IPS-15b (cell line): ENCODE results near the gene OLA1.
"Not testable (repeated sequence)": the region's sequence is repeated elsewhere in the genome, so short reads cannot be mapped to it uniquely, and the experiment has no call there.

Experiments
- H3K27me3 ChIP-seq: one replicate; pipeline ENCODE4 v1.6.1; 2013; ENCODE audit warnings: low read length; ENCODE audit not compliant: control insufficient read depth, insufficient read depth
- H3K36me3 ChIP-seq: one replicate; pipeline ENCODE4 v1.6.1; 2013; ENCODE audit warnings: low read length; ENCODE audit not compliant: control insufficient read depth, insufficient read depth
- H3K4me1 ChIP-seq: one replicate; pipeline ENCODE4 v1.6.1; 2013; ENCODE audit warnings: mild to moderate bottlenecking, low read length; ENCODE audit not compliant: control insufficient read depth, insufficient read depth
- H3K4me3 ChIP-seq: one replicate; pipeline ENCODE4 v1.5.1; 2013; ENCODE audit warnings: low read depth, low read length
- H3K9ac ChIP-seq: one replicate; pipeline ENCODE4 v1.6.1; 2013; ENCODE audit warnings: low read depth, mild to moderate bottlenecking, low read length
- H3K9me3 ChIP-seq: one replicate; pipeline ENCODE4 v1.6.1; 2013; ENCODE audit warnings: mild to moderate bottlenecking, low read length; ENCODE audit not compliant: control insufficient read depth, insufficient read depth

OLA1 gene

GRCh38 chr2:174248187-174248997 lies at the start of gene OLA1:
OLA1 (minus strand) TSS chr2:174248532; CDS start chr2:174246815, 1,717 bp downstream.
- Histone ChIP-seq H3K9me3 (no peaks in the 10 kb centered on the region), H3K4me1 (peaks cover 7% of the 10 kb centered on the region), H3K27me3 (peaks cover 7% of the 10 kb centered on the region), H3K4me3 (peak within 1 kb of the TSS; percentile 94), H3K9ac (peak within 1 kb of the TSS; percentile 73), H3K36me3 (no peaks in the 10 kb centered on the region)

GRCh38 chr2:174292908-174293307 lies 44.6 kb upstream of the OLA1 start:
- Histone ChIP-seq H3K4me1 (peaks cover 4% of the 10 kb centered on the region), H3K36me3 (no peaks in the 10 kb centered on the region), H3K9ac (no peak overlapping the region), H3K27me3 (no peaks in the 10 kb centered on the region), H3K4me3 (no peak overlapping the region), H3K9me3 (peaks cover 3% of the 10 kb centered on the region)

GRCh38 chr2:174286172-174286571 lies 37.8 kb upstream of the OLA1 start:
- Histone ChIP-seq H3K27me3 (peaks cover 3% of the 10 kb centered on the region), H3K9me3 (no peaks in the 10 kb centered on the region), H3K4me3 (no peak overlapping the region), H3K9ac (no peak overlapping the region), H3K36me3 (no peaks in the 10 kb centered on the region), H3K4me1 (no peaks in the 10 kb centered on the region)

GRCh38 chr2:174282441-174282840 lies 34.1 kb upstream of the OLA1 start:
- H3K36me3 ChIP-seq, result no peaks in the 10 kb centered on the region
- H3K9ac ChIP-seq, result no peak overlapping the region
- peaks cover 3% of the 10 kb centered on the region for H3K27me3 ChIP-seq
- no peaks in the 10 kb centered on the region for H3K9me3 ChIP-seq
- H3K4me1 ChIP-seq, result no peaks in the 10 kb centered on the region
- no peak overlapping the region for H3K4me3 ChIP-seq

- no peaks in the 10 kb centered on the region for H3K4me1 ChIP-seq
- no peaks in the 10 kb centered on the region for H3K9me3 ChIP-seq
- H3K27me3 ChIP-seq, result peaks cover 3% of the 10 kb centered on the region
- H3K36me3 ChIP-seq, result no peaks in the 10 kb centered on the region
- no peak overlapping the region for H3K9ac ChIP-seq
- no peak overlapping the region for H3K4me3 ChIP-seq
These were observed 33.4 kb upstream of the OLA1 start for GRCh38 chr2:174281736-174282135.

- Histone ChIP-seq H3K4me1 (no peaks in the 10 kb centered on the region), H3K4me3 (no peak overlapping the region), H3K9ac (no peak overlapping the region), H3K9me3 (no peaks in the 10 kb centered on the region), H3K36me3 (no peaks in the 10 kb centered on the region), H3K27me3 (peaks cover 3% of the 10 kb centered on the region)
These were observed 32.3 kb upstream of the OLA1 start for GRCh38 chr2:174280596-174280995.

GRCh38 chr2:174270263-174270662 lies 21.9 kb upstream of the OLA1 start:
- H3K36me3 ChIP-seq, H3K9me3 ChIP-seq, H3K27me3 ChIP-seq, H3K9ac ChIP-seq, H3K4me3 ChIP-seq: not testable (repeated sequence)
- peaks cover 20% of the 10 kb centered on the region for H3K4me1 ChIP-seq

- Histone ChIP-seq H3K9me3 (no peaks in the 10 kb centered on the region), H3K4me3 (no peak overlapping the region), H3K4me1 (peaks cover 20% of the 10 kb centered on the region), H3K27me3 (no peaks in the 10 kb centered on the region), H3K9ac (no peak overlapping the region), H3K36me3 (no peaks in the 10 kb centered on the region)
These were observed 18.0 kb upstream of the OLA1 start for GRCh38 chr2:174266288-174266687.

GRCh38 chr2:174263997-174264396 lies 15.7 kb upstream of the OLA1 start:
- Histone ChIP-seq H3K4me1 (peaks cover 20% of the 10 kb centered on the region), H3K9ac (no peak overlapping the region), H3K9me3 (no peaks in the 10 kb centered on the region), H3K36me3 (no peaks in the 10 kb centered on the region), H3K4me3 (no peak overlapping the region), H3K27me3 (no peaks in the 10 kb centered on the region)

GRCh38 chr2:174259981-174260380 lies 11.6 kb upstream of the OLA1 start:
- Histone ChIP-seq H3K9ac (no peak overlapping the region), H3K4me3 (no peak overlapping the region), H3K4me1 (no peaks in the 10 kb centered on the region), H3K36me3 (no peaks in the 10 kb centered on the region), H3K27me3 (no peaks in the 10 kb centered on the region), H3K9me3 (no peaks in the 10 kb centered on the region)

- Histone ChIP-seq H3K4me1 (peaks cover under 1% of the 10 kb centered on the region), H3K4me3 (no peak overlapping the region), H3K9me3 (no peaks in the 10 kb centered on the region), H3K27me3 (peaks cover 4% of the 10 kb centered on the region), H3K36me3 (no peaks in the 10 kb centered on the region), H3K9ac (no peak overlapping the region)
These were observed 5.9 kb upstream of the OLA1 start for GRCh38 chr2:174254267-174254666.

- H3K9me3 ChIP-seq, result no peaks in the 10 kb centered on the region
- peak overlapping the region; percentile 82 for H3K4me3 ChIP-seq
- H3K9ac ChIP-seq, result peak overlapping the region; percentile 73
- H3K27me3 ChIP-seq, result peaks cover 7% of the 10 kb centered on the region
- H3K36me3 ChIP-seq, result no peaks in the 10 kb centered on the region
- peaks cover 7% of the 10 kb centered on the region for H3K4me1 ChIP-seq
These were observed 763 bp upstream of the OLA1 start for GRCh38 chr2:174248998-174249592.
